Upper lobe of left lung (tissue), 4 donors: ENCODE measurements around the gene AGAP3.

ENCODE experiments used
- CTCF ChIP-seq, 6 experiments: fragments of 450-650 bp in 4 of 6; fragments of 200-600 bp in 2 of 6; sonication (generic) in 2 of 6; IDR thresholded peaks; one replicate each; pipeline ENCODE4 v1.5.1; 2016 to 2019; ENCODE audit warnings: antibody characterized with exemption in 6 of 6
- EP300 ChIP-seq, 4 donors: sonication (generic); formaldehyde crosslinking; IDR thresholded peaks; one replicate each; pipeline ENCODE4 v1.5.1; 2017; ENCODE audit warnings: antibody characterized with exemption in 4 of 4, control low read depth in 2 of 4

- TF ChIP-seq CTCF (IDR thresholded peaks at IDR 0.05) (no peak), EP300 (IDR thresholded peaks at IDR 0.05) (no peak)
Observed at GRCh38 chr7:151101621-151102396, 15.5 kb downstream of the AGAP3 start.
